Trophoblast cell (in vitro differentiated cells and primary cell): ENCODE data around the gene IVNS1ABP.
"Not testable (repeated sequence)": the region's sequence is repeated elsewhere in the genome, so short reads cannot be mapped to it uniquely, and the experiment has no call there.

Source experiments
- DNase-seq, 2 donors: peaks; one replicate each; pipeline ENCODE4 v3.0.0-alpha.2; 2016
- H2AFZ ChIP-seq: 2 replicates; pipeline ENCODE4 v1.6.1; 2013; ENCODE audit warnings: low read length, moderate library complexity, mild to moderate bottlenecking; ENCODE audit not compliant: insufficient read depth, poor library complexity
- H2AK5ac ChIP-seq: 2 replicates; pipeline ENCODE4 v1.6.1; 2013; ENCODE audit warnings: mild to moderate bottlenecking, low read length
- H2BK120ac ChIP-seq: 2 replicates; pipeline ENCODE4 v1.6.1; 2013; ENCODE audit warnings: low read length, mild to moderate bottlenecking, moderate library complexity; ENCODE audit not compliant: insufficient read depth, poor library complexity
- H2BK12ac ChIP-seq: 2 replicates; pipeline ENCODE4 v1.6.1; 2013; ENCODE audit warnings: mild to moderate bottlenecking, low read length, moderate library complexity
- H2BK5ac ChIP-seq: 2 replicates; pipeline ENCODE4 v1.6.1; 2013; ENCODE audit warnings: low read length, low read depth, moderate library complexity, mild to moderate bottlenecking; ENCODE audit not compliant: poor library complexity
- H3K14ac ChIP-seq: 2 replicates; pipeline ENCODE4 v1.6.1; 2013; ENCODE audit warnings: mild to moderate bottlenecking, low read length
- H3K18ac ChIP-seq: 2 replicates; pipeline ENCODE4 v1.6.1; 2013; ENCODE audit warnings: mild to moderate bottlenecking, low read length
- H3K23ac ChIP-seq: 2 replicates; pipeline ENCODE4 v1.6.1; 2013; ENCODE audit warnings: low read length
- H3K27ac ChIP-seq: 2 replicates; pipeline ENCODE4 v1.5.1; 2013; ENCODE audit warnings: low read depth, mild to moderate bottlenecking, inconsistent platforms, low read length, moderate library complexity
- H3K27me3 ChIP-seq: 2 replicates; pipeline ENCODE4 v1.6.1; 2013; ENCODE audit warnings: inconsistent platforms, mild to moderate bottlenecking, low read length, moderate library complexity; ENCODE audit not compliant: insufficient read depth
- H3K36me3 ChIP-seq, 2 experiments: 1 replicate in 1 of 2; 2 replicates in 1 of 2; pipeline ENCODE4 v1.6.1; 2013; ENCODE audit warnings: low read length in 2 of 2, mild to moderate bottlenecking in 2 of 2, moderate library complexity in 1 of 2; ENCODE audit not compliant: insufficient read depth in 2 of 2, control insufficient read depth in 1 of 2
- H3K4ac ChIP-seq: 2 replicates; pipeline ENCODE4 v1.6.1; 2013; ENCODE audit warnings: low read depth, mild to moderate bottlenecking, low read length, moderate library complexity
- H3K4me1 ChIP-seq, 2 experiments: 1 replicate in 1 of 2; 2 replicates in 1 of 2; pipeline ENCODE4 v1.6.1; 2013; ENCODE audit warnings: low read length in 2 of 2, mild to moderate bottlenecking in 2 of 2, moderate library complexity in 1 of 2; ENCODE audit not compliant: insufficient read depth in 2 of 2, control insufficient read depth in 1 of 2
- H3K4me2 ChIP-seq: 2 replicates; pipeline ENCODE4 v1.6.1; 2013; ENCODE audit warnings: inconsistent platforms, mild to moderate bottlenecking, low read length, moderate library complexity
- H3K4me3 ChIP-seq: 2 replicates; pipeline ENCODE4 v1.5.1; 2013; ENCODE audit warnings: mild to moderate bottlenecking, low read depth, low read length, inconsistent platforms
- H3K79me1 ChIP-seq: one replicate; pipeline ENCODE4 v1.6.1; 2013; ENCODE audit warnings: low read length
- H3K79me2 ChIP-seq: 2 replicates; pipeline ENCODE4 v1.6.1; 2013; ENCODE audit warnings: low read length, mild to moderate bottlenecking; ENCODE audit not compliant: control insufficient read depth, insufficient read depth, poor library complexity
- H3K9ac ChIP-seq: 2 replicates; pipeline ENCODE4 v1.6.1; 2013; ENCODE audit warnings: mild to moderate bottlenecking, low read length
- H3K9me3 ChIP-seq: 2 replicates; pipeline ENCODE4 v1.6.1; 2013; ENCODE audit warnings: low read depth, mild to moderate bottlenecking, control low read depth, inconsistent platforms, low read length; ENCODE audit not compliant: insufficient read depth
- H4K12ac ChIP-seq: 2 replicates; pipeline ENCODE4 v1.6.1; 2013; ENCODE audit warnings: low read depth, mild to moderate bottlenecking, low read length, moderate library complexity
- H4K8ac ChIP-seq: 2 replicates; pipeline ENCODE4 v1.6.1; 2013; ENCODE audit warnings: low read depth, mild to moderate bottlenecking, low read length, moderate library complexity
- H4K91ac ChIP-seq: one replicate; pipeline ENCODE4 v1.6.1; 2013; ENCODE audit warnings: low read depth, mild to moderate bottlenecking, low read length, moderate library complexity
- WGBS: extraction: QIAGEN DNeasy Blood & Tissue Kit; methylation state at CpG from one replicate; pipeline ENCODE4 v1.1.7; 2013; ENCODE audit warnings: missing lambda C conversion rate; ENCODE audit not compliant: insufficient read length, insufficient coverage; ENCODE audit errors: extremely low coverage; 5-methylcytosine and 5-hydroxymethylcytosine counted together

Gene IVNS1ABP

DNA sequence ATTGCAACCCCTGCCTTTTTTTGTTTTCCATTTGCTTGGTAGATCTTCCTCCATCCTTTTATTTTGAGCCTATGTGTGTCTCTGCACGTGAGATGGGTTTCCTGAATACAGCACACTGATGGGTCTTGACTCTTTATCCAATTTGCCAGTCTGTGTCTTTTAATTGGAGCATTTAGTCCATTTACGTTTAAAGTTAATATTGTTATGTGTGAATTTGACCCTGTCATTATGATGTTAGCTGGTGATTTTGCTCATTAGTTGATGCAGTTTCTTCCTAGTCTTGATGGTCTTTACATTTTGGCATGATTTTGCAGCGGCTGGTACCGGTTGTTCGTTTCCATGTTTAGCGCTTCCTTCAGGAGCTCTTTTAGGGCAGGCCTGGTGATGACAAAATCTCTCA is 61.4 kb downstream of the IVNS1ABP start:
- H2BK120ac ChIP-seq, H4K91ac ChIP-seq, H3K9me3 ChIP-seq, H3K36me3 ChIP-seq, H3K18ac ChIP-seq, H2BK12ac ChIP-seq, H4K12ac ChIP-seq, H3K79me2 ChIP-seq, H3K27ac ChIP-seq, H4K8ac ChIP-seq, H3K23ac ChIP-seq, H2BK5ac ChIP-seq, H2AK5ac ChIP-seq, H3K4me3 ChIP-seq, H3K14ac ChIP-seq, H3K79me1 ChIP-seq, H3K4me2 ChIP-seq, H3K27me3 ChIP-seq, H3K4me1 ChIP-seq, H3K4ac ChIP-seq, DNase-seq, H3K9ac ChIP-seq, H2AFZ ChIP-seq: not testable (repeated sequence)
- WGBS, result no CpG with 5 or more reads among the region's 6 CpGs

- no CpG with 5 or more reads among the region's 1 CpG for WGBS
- H2BK12ac ChIP-seq, H3K27ac ChIP-seq, H4K12ac ChIP-seq, H3K36me3 ChIP-seq, H2AFZ ChIP-seq, H3K9me3 ChIP-seq, DNase-seq, H3K23ac ChIP-seq, H2BK120ac ChIP-seq, H3K18ac ChIP-seq, H3K79me1 ChIP-seq, H2BK5ac ChIP-seq, H2AK5ac ChIP-seq, H3K4ac ChIP-seq, H3K14ac ChIP-seq, H4K8ac ChIP-seq, H3K4me2 ChIP-seq, H3K9ac ChIP-seq, H3K27me3 ChIP-seq, H3K4me1 ChIP-seq, H3K4me3 ChIP-seq, H3K79me2 ChIP-seq, H4K91ac ChIP-seq: not testable (repeated sequence)
Observed at GRCh38 chr1:185252404-185252803, 64.6 kb downstream of the IVNS1ABP start.

DNA sequence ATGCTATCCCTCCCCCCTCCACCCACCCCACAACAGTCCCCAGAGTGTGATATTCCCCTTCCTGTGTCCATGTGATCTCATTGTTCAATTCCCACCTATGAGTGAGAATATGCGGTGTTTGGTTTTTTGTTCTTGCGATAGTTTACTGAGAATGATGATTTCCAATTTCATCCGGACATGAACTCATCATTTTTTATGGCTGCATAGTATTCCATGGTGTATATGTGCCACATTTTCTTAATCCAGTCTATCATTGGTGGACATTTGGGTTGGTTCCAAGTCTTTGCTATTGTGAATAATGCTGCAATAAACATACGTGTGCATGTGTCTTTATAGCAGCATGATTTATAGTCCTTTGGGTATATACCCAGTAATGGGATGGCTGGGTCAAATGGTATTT is 65.1 kb downstream of the IVNS1ABP start:
- H3K23ac ChIP-seq, H2AFZ ChIP-seq, H3K27me3 ChIP-seq, H3K4me2 ChIP-seq, H2BK5ac ChIP-seq, H4K12ac ChIP-seq, H3K9me3 ChIP-seq, H3K36me3 ChIP-seq, H3K79me1 ChIP-seq, H3K4me1 ChIP-seq, H3K18ac ChIP-seq, H3K4me3 ChIP-seq, H3K79me2 ChIP-seq, H3K14ac ChIP-seq, H3K4ac ChIP-seq, DNase-seq, H3K9ac ChIP-seq, H4K8ac ChIP-seq, H2AK5ac ChIP-seq, H2BK12ac ChIP-seq, H3K27ac ChIP-seq, H4K91ac ChIP-seq, H2BK120ac ChIP-seq: not testable (repeated sequence)
- WGBS, result no CpG with 5 or more reads among the region's 4 CpGs

GRCh38 chr1:185250063-185250462 is 67.0 kb downstream of the IVNS1ABP start:
- Histone ChIP-seq H3K36me3 (peaks cover 0 to 2% of the 10 kb centered on the region in 2 experiments), H2BK5ac (no peak overlapping the region), H3K4me3 (no peak overlapping the region), H2AK5ac (no peak overlapping the region), H3K79me1 (no peaks in the 10 kb centered on the region), H3K79me2 (peaks cover 2% of the 10 kb centered on the region), H2BK12ac (no peak overlapping the region), H4K91ac (no peak overlapping the region), H3K23ac (no peak overlapping the region), H2BK120ac (no peak overlapping the region), H3K4ac (no peak overlapping the region), H4K8ac (no peak overlapping the region), H2AFZ (no peak overlapping the region), H3K4me1 (peaks cover 0 to 4% of the 10 kb centered on the region in 2 experiments), H3K4me2 (no peak overlapping the region), H3K9ac (no peak overlapping the region), H4K12ac (no peak overlapping the region), H3K18ac (no peak overlapping the region), H3K27me3 (no peaks in the 10 kb centered on the region), H3K27ac (no peak overlapping the region), H3K9me3 (peaks cover 2% of the 10 kb centered on the region), H3K14ac (no peak overlapping the region)
- DNase-seq, result no peak
- no CpG with 5 or more reads among the region's 4 CpGs for WGBS
